ENCODE measurements around the gene TEAD1.

GRCh38 chr11:12745787-12746186, 71.6 kb downstream of the TEAD1 start:
- TF ChIP-seq CTCF (conservative IDR thresholded peaks at IDR 0.05), result no peak
- no peak for TF ChIP-seq ZFX (IDR thresholded peaks at IDR 0.05)
